ENCODE measurements around the gene XYLT1.

XYLT1 gene

DNA sequence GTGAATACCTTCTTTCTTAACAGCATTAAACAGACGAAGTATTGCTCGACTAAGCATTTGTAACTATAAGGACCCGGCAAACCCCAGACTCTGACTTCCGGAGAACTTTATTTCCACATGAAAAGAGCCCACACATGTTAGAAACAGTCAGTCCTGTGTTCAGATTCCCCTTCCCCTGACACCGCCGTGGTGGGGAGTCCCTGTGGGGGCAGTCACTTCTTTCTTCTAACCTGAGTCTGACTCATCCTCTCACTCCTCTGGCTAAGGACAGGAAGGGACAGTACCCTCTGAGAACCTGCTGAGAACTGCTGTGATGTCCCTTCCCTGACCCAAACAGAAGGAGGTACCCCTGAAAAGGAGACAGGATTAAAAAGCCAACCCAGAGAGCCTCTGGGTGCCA is 165.1 kb downstream of the XYLT1 start:
- no peak overlapping the region for H3K4me3 ChIP-seq (ENCODE audit: low read length)
- TF ChIP-seq, protein P1, sequence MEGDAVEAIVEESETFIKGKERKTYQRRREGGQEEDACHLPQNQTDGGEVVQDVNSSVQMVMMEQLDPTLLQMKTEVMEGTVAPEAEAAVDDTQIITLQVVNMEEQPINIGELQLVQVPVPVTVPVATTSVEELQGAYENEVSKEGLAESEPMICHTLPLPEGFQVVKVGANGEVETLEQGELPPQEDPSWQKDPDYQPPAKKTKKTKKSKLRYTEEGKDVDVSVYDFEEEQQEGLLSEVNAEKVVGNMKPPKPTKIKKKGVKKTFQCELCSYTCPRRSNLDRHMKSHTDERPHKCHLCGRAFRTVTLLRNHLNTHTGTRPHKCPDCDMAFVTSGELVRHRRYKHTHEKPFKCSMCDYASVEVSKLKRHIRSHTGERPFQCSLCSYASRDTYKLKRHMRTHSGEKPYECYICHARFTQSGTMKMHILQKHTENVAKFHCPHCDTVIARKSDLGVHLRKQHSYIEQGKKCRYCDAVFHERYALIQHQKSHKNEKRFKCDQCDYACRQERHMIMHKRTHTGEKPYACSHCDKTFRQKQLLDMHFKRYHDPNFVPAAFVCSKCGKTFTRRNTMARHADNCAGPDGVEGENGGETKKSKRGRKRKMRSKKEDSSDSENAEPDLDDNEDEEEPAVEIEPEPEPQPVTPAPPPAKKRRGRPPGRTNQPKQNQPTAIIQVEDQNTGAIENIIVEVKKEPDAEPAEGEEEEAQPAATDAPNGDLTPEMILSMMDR (conservative IDR thresholded peaks at IDR 0.05; ENCODE audit: low read length), result no peak
- no peak for DNase-seq (ENCODE audit: low read depth)

- H3K4me3 ChIP-seq (ENCODE audit: low read length), result no peak overlapping the region
- DNase-seq (ENCODE audit: low read depth), result peak; percentile 62
- TF ChIP-seq, protein P1 (conservative IDR thresholded peaks at IDR 0.05; ENCODE audit: low read length), result no peak; the same call in 1 of the 2 replicates
Observed at GRCh38 chr16:17304491-17305119, 166.2 kb downstream of the XYLT1 start.

- no peak for DNase-seq (ENCODE audit: low read depth)
- TF ChIP-seq, protein P1 (conservative IDR thresholded peaks at IDR 0.05; ENCODE audit: low read length), result no peak
- H3K4me3 ChIP-seq (ENCODE audit: low read length), result no peak overlapping the region
Observed at GRCh38 chr16:17304106-17304490, 166.7 kb downstream of the XYLT1 start.

DNA sequence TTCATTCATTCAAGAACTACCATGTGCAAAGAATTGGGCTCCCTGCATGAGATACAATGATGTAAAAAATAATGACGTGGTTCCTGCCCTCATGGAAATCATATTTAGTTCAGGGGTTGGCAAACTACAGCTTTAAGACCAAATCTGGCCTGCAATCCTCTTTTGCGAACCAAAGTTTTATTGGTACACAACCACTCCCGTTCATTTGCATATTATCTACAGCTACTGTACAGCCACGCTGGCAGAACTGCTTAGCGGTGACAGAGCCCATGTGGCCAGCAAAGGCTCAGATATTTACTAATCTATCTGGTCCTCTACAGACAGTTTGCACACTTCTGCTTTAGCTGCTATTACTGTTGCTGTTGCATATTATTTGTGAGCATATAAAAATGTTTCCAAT is 167.7 kb downstream of the XYLT1 start:
- no peak overlapping the region for H3K4me3 ChIP-seq (ENCODE audit: low read length)
- TF ChIP-seq, protein P1 (conservative IDR thresholded peaks at IDR 0.05; ENCODE audit: low read length), result no peak
- DNase-seq (ENCODE audit: low read depth), result no peak

- TF ChIP-seq, protein P1 (conservative IDR thresholded peaks at IDR 0.05; ENCODE audit: low read length), result no peak
- peak; percentile 40 for DNase-seq (ENCODE audit: low read depth)
- H3K4me3 ChIP-seq (ENCODE audit: low read length), result no peak overlapping the region
Observed at GRCh38 chr16:17302620-17303019, 168.1 kb downstream of the XYLT1 start.

DNA sequence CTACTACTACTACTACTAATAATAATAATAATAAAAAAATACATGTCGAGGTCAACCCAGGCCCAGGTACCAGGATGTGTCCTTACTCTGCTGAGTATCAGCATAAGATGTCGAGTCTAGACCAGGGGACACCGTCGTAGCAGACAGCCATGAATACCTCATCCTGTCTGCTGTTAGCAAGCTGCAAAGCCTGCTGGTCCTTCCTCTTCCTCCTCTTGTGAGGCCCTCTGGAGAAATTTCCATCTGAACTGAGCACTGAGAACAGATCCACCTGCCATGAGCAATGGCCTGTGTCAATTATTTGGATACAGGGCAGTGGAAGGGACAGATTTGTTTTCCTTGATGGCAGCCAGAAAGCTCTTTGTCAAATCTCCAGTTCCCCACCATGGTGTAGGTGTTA is 168.5 kb downstream of the XYLT1 start:
- TF ChIP-seq, protein P1 (conservative IDR thresholded peaks at IDR 0.05; ENCODE audit: low read length), result no peak
- no peak for DNase-seq (ENCODE audit: low read depth)
- H3K4me3 ChIP-seq (ENCODE audit: low read length), result no peak overlapping the region

- no peak for DNase-seq (ENCODE audit: low read depth)
- TF ChIP-seq, protein P1 (conservative IDR thresholded peaks at IDR 0.05; ENCODE audit: low read length), result no peak
- H3K4me3 ChIP-seq (ENCODE audit: low read length), result no peak overlapping the region
Observed at GRCh38 chr16:17301593-17302135, 169.1 kb downstream of the XYLT1 start.
